HG02610 (cell line): ENCODE data around the gene MED16.

Experiments used
- ATAC-seq: cut with Tn5 transposase; IDR thresholded peaks from one replicate; pipeline ENCODE4 v1.9.1; 2021; ENCODE audit warnings: mild to moderate bottlenecking, moderate library complexity; ENCODE audit not compliant: unreplicated experiment

Gene MED16

DNA sequence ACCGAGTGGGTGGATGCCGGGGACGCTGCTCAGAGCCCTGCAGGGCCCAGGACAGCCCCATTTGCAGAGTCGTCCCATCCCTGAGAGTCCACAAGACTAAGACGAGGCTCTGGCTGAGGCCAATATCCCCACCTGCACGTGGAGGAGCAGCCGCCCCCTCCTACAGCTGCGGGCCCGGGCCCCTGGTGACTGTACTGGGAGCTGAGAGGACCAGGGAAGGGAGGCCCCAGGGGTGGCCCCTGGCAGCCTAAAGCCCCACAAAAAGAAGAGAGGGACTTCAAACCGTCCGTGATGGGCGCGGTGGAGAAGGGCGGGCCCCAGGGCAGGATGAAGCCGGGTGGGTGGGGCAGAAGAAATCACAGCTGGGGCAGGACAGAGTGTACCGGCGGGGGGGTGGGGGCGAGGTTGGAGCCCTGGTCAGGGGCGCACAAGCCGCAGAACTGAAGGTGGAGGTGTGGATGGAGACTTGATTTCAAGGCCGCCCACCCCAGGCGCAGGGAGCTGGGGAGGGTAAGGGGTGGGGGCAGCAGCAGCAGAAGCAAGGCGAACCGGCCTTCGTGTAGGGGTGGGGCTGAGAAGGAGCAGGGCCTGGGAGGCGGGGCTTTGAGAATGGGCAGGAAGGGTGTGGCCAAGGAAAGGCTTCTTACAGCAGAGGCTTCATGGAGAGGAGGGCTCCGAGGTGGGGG, 20.6 kb downstream of the MED16 start:
- ATAC-seq, result no peak

DNA sequence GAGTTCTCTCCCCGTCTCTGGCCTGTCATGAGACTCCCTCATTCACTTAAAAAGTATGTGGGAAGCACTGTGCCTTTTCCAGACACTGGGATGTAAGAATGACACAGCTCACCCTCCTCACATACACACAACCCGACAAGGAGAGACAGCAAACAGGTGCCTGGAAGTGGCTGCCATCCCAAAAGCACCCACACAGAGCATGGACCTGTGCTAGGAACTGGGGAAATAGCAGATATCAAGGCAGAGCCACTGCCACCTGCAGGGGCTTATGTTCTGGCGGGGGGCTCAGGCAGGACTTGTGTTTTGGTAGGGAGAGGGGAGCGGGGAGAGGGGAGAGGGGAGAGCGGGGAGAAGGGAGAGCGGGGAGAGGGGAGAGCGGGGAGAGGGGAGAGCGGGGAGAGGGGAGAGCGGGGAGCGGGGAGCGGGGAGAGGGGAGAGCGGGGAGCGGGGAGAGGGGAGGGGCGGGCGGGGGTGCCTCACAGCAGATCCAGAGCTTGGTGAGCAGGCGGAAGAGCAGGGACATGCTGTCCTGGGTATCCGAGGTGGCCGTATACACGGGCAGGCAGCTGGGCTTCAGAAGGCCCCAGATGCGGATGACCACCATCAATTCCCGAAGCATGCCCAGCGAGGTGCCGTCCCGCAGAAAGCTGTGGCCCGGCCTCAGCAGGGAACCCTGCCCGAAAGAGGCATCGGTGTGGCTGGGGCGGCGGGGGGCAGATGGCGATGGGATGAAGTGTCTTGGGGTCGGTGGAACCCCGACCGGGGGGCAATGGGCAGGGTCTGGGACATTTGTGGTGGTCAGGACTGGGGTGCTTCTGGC, 21.3 kb downstream of the MED16 start:
- no peak for ATAC-seq

DNA sequence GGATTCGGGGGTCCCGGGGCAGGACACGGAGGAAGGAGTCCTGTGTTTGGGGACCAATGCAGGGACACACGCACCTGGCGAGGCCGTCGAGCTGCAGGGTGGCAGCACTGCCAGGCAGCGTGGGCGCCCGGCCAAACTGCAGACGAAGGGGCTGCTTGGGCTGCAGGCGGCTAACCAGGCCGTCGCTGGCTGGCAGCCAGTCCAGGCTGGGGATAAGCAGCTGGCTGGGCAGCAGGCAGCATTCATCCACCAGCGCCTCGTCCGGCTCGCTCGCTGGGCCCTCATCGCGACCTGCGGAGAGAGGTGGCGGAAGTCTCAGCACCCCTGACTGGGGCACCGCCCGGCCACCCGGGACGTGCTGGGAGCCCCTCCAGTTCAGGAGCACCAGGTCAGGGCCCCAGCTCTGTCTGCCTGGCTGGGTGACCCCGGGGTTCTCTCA, 22.0 kb downstream of the MED16 start:
- no peak for ATAC-seq

DNA sequence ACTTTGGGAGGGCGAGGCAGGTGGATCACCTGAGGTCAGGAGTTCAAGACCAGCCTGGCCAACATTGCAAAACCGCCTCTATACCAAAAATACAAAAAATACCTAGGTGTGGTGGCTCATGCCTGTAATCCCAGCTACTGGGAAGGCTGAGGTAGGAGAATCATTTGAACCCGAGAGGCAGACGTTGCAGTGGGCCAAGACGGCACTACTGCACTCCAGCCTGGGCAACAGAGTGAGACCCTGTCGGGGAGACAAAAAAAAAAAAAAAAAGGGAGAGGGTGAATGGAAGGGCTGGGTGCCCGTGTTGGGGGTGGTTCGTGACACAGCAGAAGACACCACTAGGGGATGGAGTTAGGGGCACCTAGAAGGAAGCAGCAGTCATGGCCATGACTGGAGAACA, 22.7 kb downstream of the MED16 start:
- ATAC-seq, result no peak

DNA sequence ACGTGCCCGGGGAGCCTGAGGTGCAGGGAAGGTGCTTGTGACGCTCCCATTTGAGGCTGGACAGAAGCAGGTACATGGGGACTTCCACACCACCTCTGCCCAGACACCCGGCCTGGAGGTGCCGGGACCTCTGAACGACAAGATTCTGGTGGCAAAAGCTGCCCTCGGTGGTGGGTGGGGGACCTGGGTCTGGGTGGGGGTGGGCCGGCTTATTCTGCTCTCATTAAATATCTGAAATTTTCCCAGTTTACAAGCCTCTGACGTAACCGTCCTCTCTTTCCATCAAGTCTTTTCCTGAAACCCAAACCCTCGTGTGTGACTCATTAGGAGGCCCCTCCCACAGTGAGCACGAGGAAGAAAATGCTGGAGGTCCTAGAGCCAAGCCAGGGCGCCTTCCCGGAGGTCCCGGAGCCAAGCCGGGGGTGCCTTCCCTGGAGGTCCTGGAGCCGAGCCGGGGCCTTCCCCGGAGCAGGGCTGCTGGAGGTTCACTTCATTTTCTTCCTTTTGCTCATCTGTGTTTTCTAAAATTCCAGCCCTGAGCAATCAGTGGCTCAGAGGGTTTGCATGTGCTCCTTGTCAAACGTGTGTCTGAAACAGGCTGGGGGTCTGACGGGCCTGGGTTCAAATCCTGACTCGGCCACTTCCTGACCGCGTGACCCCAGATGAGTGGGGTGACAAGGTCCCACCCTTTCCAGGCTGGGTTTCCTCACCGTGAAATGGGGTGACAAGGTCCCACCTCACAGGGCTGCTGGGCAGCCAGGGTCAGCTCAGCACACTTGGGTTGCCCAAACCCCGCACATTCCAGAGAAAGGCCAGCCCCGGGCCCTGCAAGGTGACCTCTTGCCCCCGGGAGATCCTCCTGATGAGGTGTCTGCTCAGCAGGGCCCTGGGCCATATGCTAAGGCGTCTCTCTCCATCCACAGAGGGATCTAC, 23.5 kb downstream of the MED16 start:
- ATAC-seq, result no peak

DNA sequence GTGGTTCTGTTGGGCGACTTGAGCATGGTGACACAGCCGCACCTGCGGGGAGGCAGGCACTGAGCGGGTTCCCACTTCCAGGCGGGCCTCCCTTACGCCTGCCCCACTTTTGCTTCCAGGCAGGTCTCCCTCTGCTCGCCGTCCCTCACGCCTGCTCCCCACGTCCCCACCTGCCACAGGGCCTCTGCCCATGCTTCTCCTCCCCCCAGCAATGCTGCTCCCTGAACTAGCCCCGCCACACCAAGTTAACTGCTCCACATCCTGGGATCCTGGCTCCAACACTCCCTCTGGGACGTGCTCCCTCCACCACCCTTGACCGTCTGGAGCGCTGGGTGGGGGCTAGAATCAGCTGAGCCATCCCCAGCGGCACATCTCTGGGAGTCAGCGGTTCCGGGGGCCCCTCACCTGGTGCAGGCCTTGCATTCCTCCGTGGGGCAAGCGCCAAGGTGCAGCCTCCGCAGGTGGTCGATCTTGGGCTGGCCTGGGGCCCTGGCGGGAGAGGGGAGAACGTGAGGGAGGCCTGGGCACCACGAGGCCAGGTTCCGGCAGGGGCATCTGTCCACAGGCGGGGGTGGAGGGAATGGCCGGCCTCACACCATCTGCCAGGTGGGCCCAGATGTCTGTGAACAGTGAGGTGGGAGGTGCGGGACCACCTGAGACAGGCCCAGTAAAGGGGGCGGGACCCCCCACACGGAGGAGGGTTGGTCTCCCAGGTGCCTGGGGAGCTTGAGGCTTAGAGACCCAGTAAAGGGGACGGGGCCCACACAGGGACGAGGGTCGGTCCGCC, 24.3 kb downstream of the MED16 start:
- no peak for ATAC-seq

DNA sequence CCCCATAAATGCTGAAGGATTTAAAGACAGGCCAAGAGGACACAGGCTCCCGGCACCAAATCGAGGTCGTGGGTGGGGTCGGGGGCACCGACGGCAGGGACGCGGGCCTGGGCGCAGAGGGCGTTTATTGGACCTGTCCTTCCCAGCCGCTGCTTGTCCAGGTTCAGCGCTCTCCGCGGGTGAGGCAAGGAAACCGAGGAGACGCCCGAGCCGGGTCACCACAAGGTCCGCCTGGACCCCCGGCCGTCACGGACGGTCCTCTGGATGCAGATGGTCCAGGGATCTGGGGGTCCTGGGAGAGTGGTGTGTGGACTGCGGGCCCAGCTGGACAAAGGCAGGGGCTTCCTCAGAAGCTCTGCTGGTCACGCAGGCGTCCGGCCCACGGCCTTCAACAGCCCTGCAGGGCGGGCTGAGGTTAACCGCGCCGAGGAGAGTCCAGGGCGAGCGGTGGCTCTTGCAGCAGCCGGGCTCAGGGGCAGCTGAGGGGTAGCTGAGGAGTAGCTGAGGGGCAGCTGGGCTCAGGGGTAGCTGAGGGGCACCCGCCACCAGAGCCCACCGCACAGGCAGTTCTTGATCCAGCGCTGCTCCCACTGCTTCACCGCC, 25.0 kb downstream of the MED16 start:
- no peak for ATAC-seq

DNA sequence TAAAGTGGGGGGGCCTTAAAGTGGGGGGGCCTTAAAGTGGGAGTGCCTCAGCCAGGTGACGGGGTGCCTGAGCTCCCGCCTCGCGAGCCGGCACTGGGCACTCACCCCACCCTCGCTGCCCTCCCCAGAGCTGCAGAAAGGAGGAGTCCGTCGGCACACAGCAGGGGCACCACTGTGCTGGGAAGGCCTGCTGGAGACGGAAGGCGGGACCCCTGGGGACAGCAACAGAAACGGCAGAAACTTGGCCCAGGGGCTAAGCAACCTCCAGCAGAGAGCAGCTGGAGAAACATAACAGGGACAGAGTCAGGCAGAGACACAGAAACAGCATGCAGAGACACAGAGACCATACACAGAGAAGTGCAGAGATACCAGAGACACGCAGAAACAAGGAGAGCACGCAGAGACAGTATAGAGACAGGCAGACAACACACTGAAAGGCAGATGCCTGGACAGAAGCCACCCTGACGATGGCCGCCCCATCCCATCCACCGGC, 25.6 kb downstream of the MED16 start:
- ATAC-seq, result no peak

DNA sequence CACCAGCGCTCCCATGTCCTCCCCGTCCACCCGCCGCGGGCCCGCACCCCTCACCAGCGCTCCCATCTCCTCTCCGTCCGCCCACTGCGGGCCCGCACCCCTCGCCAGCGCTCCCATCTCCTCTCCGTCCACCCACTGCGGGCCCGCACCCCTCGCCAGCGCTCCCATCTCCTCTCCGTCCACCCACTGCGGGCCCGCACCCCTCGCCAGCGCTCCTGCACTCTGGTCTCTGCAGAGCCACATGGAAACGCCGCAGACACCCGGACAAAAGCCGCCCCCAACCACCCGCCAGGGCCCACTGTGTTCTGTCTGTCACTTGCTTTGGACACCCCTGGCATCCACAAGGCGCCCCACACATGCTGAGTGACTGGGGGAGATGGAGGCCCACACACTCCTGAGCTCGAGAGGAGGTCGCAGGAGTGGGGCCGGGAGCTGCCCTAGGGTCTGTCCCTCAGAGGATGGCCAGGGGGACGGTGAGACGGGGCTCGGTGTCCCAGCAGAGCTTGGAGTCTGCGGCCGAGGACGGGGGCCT, 26.2 kb downstream of the MED16 start:
- no peak for ATAC-seq

DNA sequence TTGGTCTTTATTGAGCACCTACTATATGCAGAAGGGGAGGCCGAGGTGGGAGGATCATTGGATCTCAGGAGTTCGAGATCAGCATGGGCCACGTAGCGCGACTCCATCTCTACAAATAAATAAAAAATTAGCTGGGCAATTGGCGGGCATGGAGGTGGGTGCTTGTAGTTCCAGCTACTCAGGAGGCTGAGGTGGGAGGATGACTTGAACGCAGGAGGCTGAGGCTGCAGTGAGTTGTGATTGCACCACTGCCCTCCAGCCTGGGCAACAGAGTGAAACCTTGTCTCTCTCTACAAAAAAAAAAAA, 29.7 kb downstream of the MED16 start:
- ATAC-seq, result no peak

DNA sequence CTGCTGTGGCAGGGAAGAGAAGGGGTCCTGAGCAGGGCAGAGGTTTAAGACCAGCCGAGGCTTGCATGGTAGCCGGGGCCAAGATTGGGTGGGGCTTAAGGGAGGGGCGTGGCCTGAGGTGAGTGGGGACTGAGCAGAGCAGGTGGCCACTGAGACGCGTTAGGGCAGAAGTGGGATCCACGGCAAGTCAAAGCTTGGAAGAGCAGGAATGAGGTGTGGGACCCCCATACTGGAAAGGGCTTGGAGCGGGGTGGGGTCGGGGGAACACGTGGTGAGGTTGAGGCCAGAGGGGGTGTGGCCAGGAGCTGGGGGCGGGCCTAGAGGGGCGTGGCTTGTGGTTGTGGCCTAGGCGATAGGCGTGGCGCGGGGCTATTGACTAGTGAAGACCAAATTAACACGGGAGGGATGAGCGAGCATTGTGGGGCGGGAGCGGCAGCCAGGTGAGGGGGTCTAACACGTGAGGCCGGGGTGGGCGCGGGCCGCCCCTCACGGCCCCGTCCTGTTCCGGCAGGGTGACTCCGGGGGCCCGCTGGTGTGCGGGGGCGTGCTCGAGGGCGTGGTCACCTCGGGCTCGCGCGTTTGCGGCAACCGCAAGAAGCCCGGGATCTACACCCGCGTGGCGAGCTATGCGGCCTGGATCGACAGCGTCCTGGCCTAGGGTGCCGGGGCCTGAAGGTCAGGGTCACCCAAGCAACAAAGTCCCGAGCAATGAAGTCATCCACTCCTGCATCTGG, 30.2 kb downstream of the MED16 start:
- ATAC-seq, result no peak

DNA sequence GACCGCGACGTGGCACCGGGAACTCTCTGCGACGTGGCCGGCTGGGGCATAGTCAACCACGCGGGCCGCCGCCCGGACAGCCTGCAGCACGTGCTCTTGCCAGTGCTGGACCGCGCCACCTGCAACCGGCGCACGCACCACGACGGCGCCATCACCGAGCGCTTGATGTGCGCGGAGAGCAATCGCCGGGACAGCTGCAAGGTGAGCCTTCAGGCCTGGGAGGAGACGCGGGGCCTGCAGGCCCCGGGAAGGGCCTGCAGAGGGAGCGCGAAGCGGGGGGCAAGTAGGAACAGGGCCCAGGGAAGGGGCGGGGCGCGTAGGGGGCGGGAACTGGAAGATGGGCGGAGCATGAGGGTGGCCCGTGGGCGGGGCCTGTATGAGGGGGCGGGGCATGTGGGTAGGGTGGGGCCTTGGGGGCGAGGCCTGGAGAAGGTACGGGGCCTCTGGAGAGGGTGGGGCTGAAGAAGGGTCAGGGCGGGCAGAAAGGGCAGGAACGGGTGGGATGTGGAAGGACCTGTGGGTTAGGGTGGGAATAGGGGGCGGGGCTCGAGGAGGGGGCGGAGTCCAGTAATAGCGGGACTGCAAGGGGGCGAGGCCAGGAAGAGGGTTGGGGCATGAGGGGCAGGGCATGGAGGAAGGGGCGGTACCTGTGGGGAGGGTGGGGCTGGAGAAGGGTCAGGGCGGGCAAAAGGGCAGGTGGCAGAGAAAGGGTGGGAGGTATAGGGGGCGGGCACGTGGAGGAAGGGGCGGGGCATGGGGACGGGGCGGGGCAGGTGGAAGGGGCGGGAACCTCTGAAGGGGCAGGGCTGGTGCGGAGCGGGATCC, 31.0 kb downstream of the MED16 start:
- no peak for ATAC-seq

DNA sequence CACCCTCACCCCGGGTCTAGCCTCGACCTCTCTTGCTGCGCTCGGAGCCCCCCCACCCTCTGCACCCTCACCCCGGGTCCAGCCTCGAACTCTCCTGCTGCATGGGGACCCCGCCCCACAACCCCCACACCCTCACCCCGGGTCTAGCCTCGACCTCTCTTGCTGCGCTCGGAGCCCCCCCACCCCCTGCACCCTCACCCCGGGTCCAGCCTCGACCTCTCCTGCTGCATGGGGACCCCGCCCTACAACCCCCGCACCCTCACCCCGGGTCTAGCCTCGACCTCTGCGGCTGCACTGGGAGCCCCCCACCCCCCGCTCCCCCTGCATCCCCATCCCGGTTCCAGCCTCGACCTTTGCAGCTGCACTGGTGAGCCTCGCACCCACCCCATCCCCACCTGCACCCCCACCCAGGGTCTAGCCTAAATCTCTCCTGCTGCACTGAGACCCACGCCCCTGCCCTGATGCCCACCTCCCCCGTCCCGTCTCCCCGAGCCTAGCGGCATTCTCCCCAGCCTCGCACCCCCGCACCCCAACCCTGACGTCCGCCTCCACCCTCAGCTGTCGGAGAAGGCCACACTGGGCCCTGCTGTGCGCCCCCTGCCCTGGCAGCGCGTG, 31.7 kb downstream of the MED16 start:
- ATAC-seq, result no peak

DNA sequence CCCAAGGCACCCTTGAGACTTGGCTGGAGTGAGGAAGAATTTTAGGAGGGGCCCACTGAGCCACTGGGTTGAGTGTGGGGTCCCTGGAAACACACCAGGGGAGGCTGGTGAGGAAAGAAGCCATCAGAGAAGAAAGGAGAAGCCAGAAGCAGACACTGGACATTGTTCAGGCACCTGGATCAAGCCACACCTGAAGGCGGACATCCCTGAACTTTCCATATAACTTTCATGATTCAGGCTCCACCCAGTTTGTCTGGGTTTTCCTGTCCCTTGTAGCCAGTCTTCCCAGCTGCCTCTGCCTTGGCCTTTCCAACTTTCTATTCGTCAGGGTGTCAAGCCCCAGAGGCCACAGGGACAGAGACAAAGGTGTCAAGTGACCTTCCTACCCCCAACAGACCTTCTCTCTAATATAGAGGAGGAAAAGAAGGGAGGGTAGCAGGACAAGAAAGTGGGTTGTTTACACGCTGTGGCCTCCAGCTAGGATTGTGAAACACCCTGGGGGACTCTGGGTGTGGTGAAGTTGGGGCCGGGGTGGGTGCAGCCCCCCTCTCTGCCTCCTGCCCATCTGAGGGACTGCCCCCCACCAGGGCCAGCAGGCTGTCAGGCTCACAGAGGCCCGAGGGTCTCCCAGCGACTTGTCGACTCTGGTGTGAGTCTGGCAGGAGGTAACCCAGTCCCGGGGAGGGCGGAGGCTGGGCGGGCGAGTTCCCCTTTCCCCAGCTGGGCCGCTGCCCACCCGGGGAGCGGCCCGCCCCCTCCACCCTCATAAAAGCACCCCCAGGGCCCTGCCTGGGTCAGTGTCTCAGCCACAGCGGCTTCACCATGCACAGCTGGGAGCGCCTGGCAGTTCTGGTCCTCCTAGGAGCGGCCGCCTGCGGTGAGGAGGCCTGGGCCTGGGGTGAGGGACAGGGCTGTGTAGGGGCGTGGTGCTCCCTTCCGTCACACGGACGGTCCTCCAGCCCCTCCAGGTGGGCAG, 33.8 kb downstream of the MED16 start, which contains the start of gene CFD:
Gene CFD, plus strand, starts transcription at position 797 of the 976 bp plus-strand sequence. Its CDS starts 26 bp downstream, at position 823.
- ATAC-seq, result no peak

DNA sequence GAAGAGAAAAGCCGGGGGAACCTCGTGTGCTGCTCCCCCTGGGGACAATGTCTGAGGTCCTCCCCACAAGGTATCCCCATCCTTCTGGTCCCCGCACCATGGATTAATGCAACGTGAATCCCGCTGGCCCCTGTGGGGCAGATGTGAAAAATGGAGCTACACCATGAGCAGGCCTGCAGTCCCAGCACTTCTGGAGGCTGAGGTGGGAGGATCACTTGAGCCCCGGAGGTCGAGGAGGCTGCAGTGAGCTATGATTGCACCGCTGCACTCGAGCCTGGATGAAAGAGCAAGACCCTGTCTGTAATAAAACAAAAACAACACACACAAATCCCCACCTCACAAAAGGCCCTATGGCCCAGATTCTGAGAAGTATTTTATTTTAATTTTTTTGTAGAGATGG, 34.7 kb downstream of the MED16 start:
- ATAC-seq, result no peak

DNA sequence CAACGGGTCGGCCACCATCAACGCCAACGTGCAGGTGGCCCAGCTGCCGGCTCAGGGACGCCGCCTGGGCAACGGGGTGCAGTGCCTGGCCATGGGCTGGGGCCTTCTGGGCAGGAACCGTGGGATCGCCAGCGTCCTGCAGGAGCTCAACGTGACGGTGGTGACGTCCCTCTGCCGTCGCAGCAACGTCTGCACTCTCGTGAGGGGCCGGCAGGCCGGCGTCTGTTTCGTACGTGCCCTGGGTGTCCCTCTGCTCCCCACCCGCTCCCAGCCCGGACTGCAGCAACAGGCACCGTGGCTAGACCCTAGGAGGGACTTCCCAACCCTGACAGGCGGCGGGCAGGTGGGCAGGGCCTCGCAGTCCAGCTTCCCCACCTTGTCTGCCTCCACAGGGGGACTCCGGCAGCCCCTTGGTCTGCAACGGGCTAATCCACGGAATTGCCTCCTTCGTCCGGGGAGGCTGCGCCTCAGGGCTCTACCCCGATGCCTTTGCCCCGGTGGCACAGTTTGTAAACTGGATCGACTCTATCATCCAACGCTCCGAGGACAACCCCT, 37.3 kb downstream of the MED16 start:
- no peak for ATAC-seq
